ENCODE data around the gene PALLD. TPM values are rescaled to one million over a fixed set of nuclear protein-coding genes. Genes with fewer than 3 reads are reported as not detected.
"Not testable (repeated sequence)": the region's sequence is repeated elsewhere in the genome, so short reads cannot be mapped to it uniquely, and the experiment has no call there.

Gene PALLD
- total RNA-seq, 2 experiments from 2014 or later: 0.91 to 2.0 TPM

- H3K4me1 Mint-ChIP-seq: no peaks in the 10 kb centered on the region
Measured at GRCh38 chr4:168942985-168943384, 446.1 kb downstream of the PALLD start.

DNA sequence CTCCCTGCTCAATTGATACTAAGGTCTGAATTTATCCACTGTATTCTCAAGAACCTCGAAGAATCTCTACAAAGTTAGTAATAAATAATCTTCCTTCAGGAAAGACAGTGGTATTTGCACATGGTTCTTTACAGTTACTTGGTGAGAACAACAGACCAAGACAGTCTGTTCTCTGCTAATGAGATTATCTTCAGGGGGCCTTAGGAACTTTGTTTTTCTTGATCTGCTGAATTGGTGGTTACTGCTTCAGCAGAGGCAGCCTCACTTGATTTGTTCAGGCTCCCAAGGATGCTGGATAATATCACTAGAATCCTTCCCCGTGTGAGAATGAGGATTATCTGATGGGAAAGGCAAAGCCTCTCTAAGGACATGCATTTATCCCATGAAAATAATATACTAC lies 448.4 kb downstream of the PALLD start:
- no peak for DNase-seq
- peaks cover 1% of the 10 kb centered on the region for H3K9me3 Mint-ChIP-seq
- H3K36me3 Mint-ChIP-seq: no peaks in the 10 kb centered on the region
- H3K4me3 Mint-ChIP-seq: no peak overlapping the region
- no peak overlapping the region for H3K27ac Mint-ChIP-seq
- H3K4me1 Mint-ChIP-seq: no peaks in the 10 kb centered on the region
- no peak for ATAC-seq (ENCODE audit: low read depth)
- POLR2A ChIA-PET: no interaction called here
- peaks cover 3% of the 10 kb centered on the region for H3K27me3 Mint-ChIP-seq

More at GRCh38 chr4:168942985-168943384, 446.1 kb downstream of the PALLD start:
- H3K27me3 Mint-ChIP-seq: peaks cover 3% of the 10 kb centered on the region
- POLR2A ChIA-PET: no interaction called here
- no peak overlapping the region for H3K27ac Mint-ChIP-seq
- no peak for ATAC-seq (ENCODE audit: low read depth)
- peaks cover 1% of the 10 kb centered on the region for H3K36me3 Mint-ChIP-seq
- peaks cover 5% of the 10 kb centered on the region for H3K9me3 Mint-ChIP-seq
- H3K4me3 Mint-ChIP-seq: no peak overlapping the region
- no peak for DNase-seq

DNA sequence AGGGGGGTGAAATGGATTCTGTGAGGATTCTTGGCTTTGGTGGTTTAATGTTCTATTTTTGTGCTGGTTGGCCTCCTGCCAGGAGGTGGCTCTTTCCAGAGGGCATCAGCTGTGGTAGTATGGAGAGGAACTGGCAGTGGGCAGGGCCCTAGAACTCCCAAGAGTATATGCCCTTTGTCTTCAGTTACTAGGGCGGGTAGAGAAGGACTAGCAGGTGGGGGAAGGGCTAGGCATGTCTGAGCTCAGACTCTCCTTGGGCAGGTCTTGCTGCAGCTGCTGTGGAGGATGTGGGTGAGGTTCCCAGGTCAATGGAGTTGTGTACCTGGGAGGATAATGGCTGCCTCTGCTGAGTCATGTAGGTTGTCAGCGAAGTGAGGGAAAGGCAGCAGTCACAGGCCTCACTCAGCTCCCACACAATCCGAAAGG lies 456.0 kb downstream of the PALLD start:
- H3K4me1 Mint-ChIP-seq; H3K4me3 Mint-ChIP-seq; DNase-seq; ATAC-seq (ENCODE audit: low read depth); POLR2A ChIA-PET; H3K36me3 Mint-ChIP-seq; H3K27ac Mint-ChIP-seq; H3K9me3 Mint-ChIP-seq; H3K27me3 Mint-ChIP-seq: not testable (repeated sequence)

- Mint-ChIP-seq H3K27me3 (no peaks in the 10 kb centered on the region), H3K9me3 (peaks cover 2% of the 10 kb centered on the region), H3K36me3 (peaks cover 2% of the 10 kb centered on the region), H3K4me1 (no peaks in the 10 kb centered on the region), H3K27ac (no peak overlapping the region), H3K4me3 (no peak overlapping the region)
- DNase-seq: no peak
- ATAC-seq (ENCODE audit: low read depth): no peak
- POLR2A ChIA-PET: no interaction called here
Measured at GRCh38 chr4:168955674-168956073, 458.8 kb downstream of the PALLD start.

DNA sequence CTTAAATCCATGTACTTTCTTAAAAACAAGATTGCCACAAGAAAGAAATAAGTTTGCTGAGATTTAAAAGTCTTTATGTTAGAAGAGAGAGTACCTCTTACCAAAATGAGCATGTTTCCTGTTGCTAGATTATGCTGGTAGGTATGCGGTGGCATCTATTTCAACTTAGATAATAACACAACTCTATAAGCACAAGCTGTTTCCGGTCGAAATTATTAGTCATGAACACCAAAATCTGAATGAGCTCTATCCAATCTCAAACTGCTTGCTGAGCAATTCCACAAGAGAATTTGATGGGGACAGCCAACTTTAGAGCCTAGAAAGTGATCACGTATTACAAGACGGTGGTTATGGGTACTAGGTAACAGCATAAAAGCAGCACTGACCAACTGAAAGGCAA lies 463.9 kb downstream of the PALLD start:
- Mint-ChIP-seq H3K4me3 (no peak overlapping the region), H3K27ac (no peak overlapping the region), H3K4me1 (no peaks in the 10 kb centered on the region), H3K36me3 (peaks cover 2% of the 10 kb centered on the region), H3K9me3 (peaks cover 5% of the 10 kb centered on the region), H3K27me3 (no peaks in the 10 kb centered on the region)
- DNase-seq (no peak), ATAC-seq (ENCODE audit: low read depth) (no peak)
- POLR2A ChIA-PET: no interaction called here

- H3K9me3 Mint-ChIP-seq: peaks cover 17% of the 10 kb centered on the region
- H3K4me1 Mint-ChIP-seq: no peaks in the 10 kb centered on the region
- no peaks in the 10 kb centered on the region for H3K27me3 Mint-ChIP-seq
- ATAC-seq (ENCODE audit: low read depth) (no peak), DNase-seq (no peak)
- H3K4me3 Mint-ChIP-seq: no peak overlapping the region
- no peaks in the 10 kb centered on the region for H3K36me3 Mint-ChIP-seq
- POLR2A ChIA-PET: no interaction called here
- no peak overlapping the region for H3K27ac Mint-ChIP-seq
Measured at GRCh38 chr4:168972596-168972995, 475.7 kb downstream of the PALLD start.

Other genes starting within 250 kb of the PALLD start
- gene DDX60, start 178.3 kb upstream of the PALLD start, total RNA-seq: 100 to 1,000 TPM; 137 to 141 TPM
- gene DDX60L, start 16.6 kb upstream of the PALLD start, total RNA-seq: 10 to 100 TPM; 87.2 to 89.1 TPM

All from activated naive CD8-positive, alpha-beta T cell treated with anti-CD3 and anti-CD28 coated beads, Interleukin-2, amount 10 ng/mL, durations not matched to agents 7 days and 5 days (primary cell).